AML-193 (cell line): Measurements from ENCODE around the gene CKAP2.
A peak's percentile ranks its signal among the peaks of the same experiment; 100 is the strongest.
"Not testable (repeated sequence)": the region's sequence is repeated elsewhere in the genome, so short reads cannot be mapped to it uniquely, and the experiment has no call there.

Source experiments
- DNase-seq, 2 experiments: peaks; one replicate each; lab custom pipeline; 2025; lab: John Stamatoyannopoulos, UW

The CKAP2 gene

GRCh38 chr13:52452470-52452869 lies 2.8 kb upstream of the CKAP2 start:
- DNase-seq: no peak

GRCh38 chr13:52454459-52454819 lies 839 bp upstream of the CKAP2 start:
- DNase-seq: peak; percentile 17 to 33

- DNase-seq: peak; percentile 73 to 84
Measured at GRCh38 chr13:52455677-52456041, 381 bp downstream of the CKAP2 start.

- no peak for DNase-seq
Measured at GRCh38 chr13:52459668-52460067, 4.4 kb downstream of the CKAP2 start.

GRCh38 chr13:52461265-52461664 lies 6.0 kb downstream of the CKAP2 start:
- DNase-seq: no peak

GRCh38 chr13:52463526-52463925 lies 8.2 kb downstream of the CKAP2 start:
- DNase-seq: no peak

GRCh38 chr13:52468487-52468886 lies 13.2 kb downstream of the CKAP2 start:
- not testable (repeated sequence) for DNase-seq

- DNase-seq: not testable (repeated sequence)
Measured at GRCh38 chr13:52480677-52481428, 25.6 kb downstream of the CKAP2 start.

GRCh38 chr13:52487078-52487477 lies 31.8 kb downstream of the CKAP2 start:
- not testable (repeated sequence) for DNase-seq

GRCh38 chr13:52488763-52489162 lies 33.5 kb downstream of the CKAP2 start:
- DNase-seq: not testable (repeated sequence)

- not testable (repeated sequence) for DNase-seq
Measured at GRCh38 chr13:52491015-52491414, 35.7 kb downstream of the CKAP2 start.

- DNase-seq: not testable (repeated sequence)
Measured at GRCh38 chr13:52494241-52494640, 39.0 kb downstream of the CKAP2 start.

GRCh38 chr13:52497979-52498378 lies 42.7 kb downstream of the CKAP2 start:
- not testable (repeated sequence) for DNase-seq

GRCh38 chr13:52502277-52502676 lies 47.0 kb downstream of the CKAP2 start:
- not testable (repeated sequence) for DNase-seq

GRCh38 chr13:52505843-52506242 lies 50.6 kb downstream of the CKAP2 start:
- not testable (repeated sequence) for DNase-seq

GRCh38 chr13:52509532-52509931 lies 54.3 kb downstream of the CKAP2 start:
- DNase-seq: not testable (repeated sequence)

- DNase-seq: not testable (repeated sequence)
Measured at GRCh38 chr13:52510221-52510797, 55.0 kb downstream of the CKAP2 start.

GRCh38 chr13:52511598-52511997 lies 56.3 kb downstream of the CKAP2 start:
- not testable (repeated sequence) for DNase-seq

GRCh38 chr13:52513957-52514596 lies 58.8 kb downstream of the CKAP2 start:
- peak; percentile 40 to 52 for DNase-seq

- not testable (repeated sequence) for DNase-seq
Measured at GRCh38 chr13:52523323-52523722, 68.0 kb downstream of the CKAP2 start.
